Measurements from ENCODE around the gene ICAM2. TPM values are rescaled to one million over a fixed set of nuclear protein-coding genes. Genes with fewer than 3 reads are reported as not detected.
"Not testable (repeated sequence)": the region's sequence is repeated elsewhere in the genome, so short reads cannot be mapped to it uniquely, and the experiment has no call there.

The ICAM2 gene
- polyA plus RNA-seq, 12 donors = 16.3 to 34.6 (median 24.8) TPM; not detected in 1

GRCh38 chr17:64053101-64053500 lies 32.7 kb upstream of the ICAM2 start:
- no peak for DNase-seq

- DNase-seq = no peak
Observed at GRCh38 chr17:64051153-64051552, 30.7 kb upstream of the ICAM2 start.

DNA sequence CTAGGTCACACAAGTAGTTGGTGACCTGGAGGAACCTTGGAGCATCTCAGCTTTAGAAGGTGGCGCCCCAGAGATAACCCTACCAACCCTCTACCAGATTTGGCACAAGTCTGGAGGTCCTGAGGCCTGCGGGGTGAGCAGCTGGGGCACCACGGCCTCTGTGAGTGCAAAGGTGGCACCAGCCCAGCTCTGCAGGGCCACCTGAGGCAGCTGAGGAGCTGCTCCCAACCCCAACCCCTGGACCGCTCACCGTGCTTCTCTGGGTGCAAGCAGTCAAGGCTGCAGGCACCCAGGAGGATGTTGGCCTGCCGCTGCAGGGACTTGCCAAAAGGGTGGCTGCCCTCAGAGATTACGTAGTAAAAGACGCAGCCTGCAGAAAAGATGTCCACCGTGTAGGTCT lies 28.4 kb upstream of the ICAM2 start:
- DNase-seq = no peak

GRCh38 chr17:64045176-64045575 lies 24.7 kb upstream of the ICAM2 start:
- DNase-seq = no peak

- no peak for DNase-seq
Observed at GRCh38 chr17:64042700-64043485, 22.5 kb upstream of the ICAM2 start.

DNA sequence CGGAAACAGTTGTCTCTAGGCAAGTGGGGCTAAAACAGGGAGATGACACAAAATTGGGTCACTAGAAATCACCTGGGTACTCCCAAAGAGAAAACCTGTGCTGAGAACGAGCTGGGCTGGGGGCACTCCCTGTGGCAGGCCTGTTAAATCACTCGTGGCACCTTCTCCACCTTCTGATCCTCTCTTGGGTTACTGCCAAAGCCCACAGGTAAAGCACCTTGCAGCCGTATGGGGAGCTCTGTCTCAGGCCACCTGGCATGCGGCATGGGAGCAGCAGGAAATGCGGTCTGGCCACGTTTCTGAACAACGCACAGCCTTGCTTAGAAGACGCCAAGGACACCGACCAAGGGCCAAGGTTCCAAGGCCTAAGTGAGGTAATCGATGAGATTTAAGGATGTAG lies 21.5 kb upstream of the ICAM2 start:
- DNase-seq = no peak

GRCh38 chr17:64040206-64040605 lies 19.8 kb upstream of the ICAM2 start:
- DNase-seq = no peak

- no peak for DNase-seq
Observed at GRCh38 chr17:64039106-64039400, 18.6 kb upstream of the ICAM2 start.

GRCh38 chr17:64038331-64039105 lies 18.1 kb upstream of the ICAM2 start:
- no peak for DNase-seq

DNA sequence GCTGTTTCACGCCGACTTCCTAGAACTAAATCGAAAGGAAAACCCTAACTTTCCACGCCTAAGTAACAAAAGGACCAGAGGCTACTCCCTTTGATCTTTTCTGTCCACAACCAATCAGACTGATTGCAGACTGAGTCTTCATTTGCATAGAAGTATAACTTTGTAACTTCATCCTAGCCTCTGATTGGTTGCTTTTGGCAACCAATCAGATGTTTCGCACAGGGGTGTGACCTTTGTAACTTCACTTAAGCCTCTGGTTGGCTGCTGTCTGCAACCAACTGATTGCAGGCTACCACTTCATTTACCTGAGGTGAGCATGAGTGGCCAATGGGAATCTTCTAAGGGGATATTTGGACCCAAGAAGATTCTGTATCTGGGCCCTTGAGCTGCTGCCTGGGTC lies 17.4 kb upstream of the ICAM2 start:
- no peak for DNase-seq

DNA sequence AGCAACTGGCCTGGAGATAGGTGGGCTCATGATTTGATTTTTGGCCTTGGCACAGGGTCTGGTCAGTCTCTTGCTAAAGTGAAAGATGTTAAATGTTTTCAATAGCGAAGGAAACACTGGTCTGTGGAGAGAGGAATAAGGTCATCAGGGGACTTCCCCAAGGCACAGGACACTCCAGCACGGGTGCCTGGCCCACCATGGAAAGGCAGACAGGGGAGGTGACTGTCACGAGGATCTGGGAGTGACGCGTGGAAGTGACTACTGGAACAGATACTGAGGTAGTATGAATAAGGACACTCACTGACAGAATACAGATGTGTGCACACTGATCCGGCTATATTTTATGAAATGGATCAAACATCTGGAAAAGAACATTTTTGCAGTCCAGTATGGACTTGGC lies 16.7 kb upstream of the ICAM2 start:
- no peak for DNase-seq

- no peak for DNase-seq
Observed at GRCh38 chr17:64036198-64036922, 15.9 kb upstream of the ICAM2 start.

- no peak for DNase-seq
Observed at GRCh38 chr17:64032081-64032480, 11.6 kb upstream of the ICAM2 start.

DNA sequence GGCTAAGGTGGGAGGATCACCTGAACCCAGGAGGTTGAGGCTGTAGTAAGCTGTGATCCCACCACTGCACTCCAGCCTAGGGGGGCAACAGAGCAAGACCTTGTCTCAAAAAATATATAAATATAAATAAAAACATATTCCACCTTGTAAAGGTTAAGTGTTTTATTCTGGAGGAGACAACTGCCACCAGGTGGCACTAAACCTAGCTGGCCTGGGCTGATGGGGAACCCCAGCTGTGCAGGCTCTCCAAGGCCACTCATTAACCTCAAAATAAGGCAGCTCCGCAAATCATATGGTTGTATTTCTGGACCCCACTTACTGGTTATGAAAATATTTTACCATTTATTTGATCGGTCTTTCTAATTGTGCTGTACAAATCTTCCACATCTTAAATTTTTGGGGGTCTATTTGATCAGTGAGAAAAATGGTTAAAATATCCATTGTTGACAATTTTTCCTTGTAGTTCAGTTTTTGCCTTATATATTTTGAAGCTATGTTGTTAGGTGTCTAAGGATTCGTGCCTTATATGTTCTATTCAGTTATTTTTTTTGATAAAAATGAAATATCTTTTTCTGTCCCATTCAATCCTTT lies 8.5 kb upstream of the ICAM2 start:
- peak; percentile 61 for DNase-seq

DNA sequence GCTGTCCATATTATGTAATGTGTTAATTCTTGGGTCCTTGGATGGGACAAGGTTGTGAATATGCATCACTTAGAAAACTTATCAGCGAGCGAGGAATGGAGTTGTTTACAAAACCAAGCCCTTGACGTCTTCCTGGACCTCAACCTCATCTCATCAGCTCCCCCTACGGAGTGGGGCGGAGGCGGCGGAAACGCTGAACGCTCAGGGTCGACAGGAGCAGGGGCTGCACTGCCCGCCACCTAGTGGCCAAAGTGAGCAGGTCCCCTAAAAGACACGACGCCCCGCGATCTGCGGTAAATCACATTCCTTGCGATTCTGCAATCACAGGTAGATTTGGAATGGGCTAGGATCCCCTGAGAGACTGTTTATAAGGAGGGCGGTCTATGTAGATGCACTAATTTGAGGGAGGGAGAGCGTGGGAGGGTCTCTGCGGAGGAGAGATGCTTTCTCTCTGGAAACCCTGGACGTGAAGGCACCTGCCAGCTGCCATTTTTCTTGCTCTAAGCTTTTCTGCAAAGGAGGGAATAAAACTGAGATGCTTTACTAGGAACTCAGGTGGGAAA lies 5.4 kb upstream of the ICAM2 start:
- peak; percentile 51 for DNase-seq

- no peak for DNase-seq
Observed at GRCh38 chr17:64024781-64025731, 4.6 kb upstream of the ICAM2 start.

GRCh38 chr17:64024215-64024654 lies 3.8 kb upstream of the ICAM2 start:
- no peak for DNase-seq

- DNase-seq = no peak
Observed at GRCh38 chr17:64022611-64023063, 2.2 kb upstream of the ICAM2 start.

DNA sequence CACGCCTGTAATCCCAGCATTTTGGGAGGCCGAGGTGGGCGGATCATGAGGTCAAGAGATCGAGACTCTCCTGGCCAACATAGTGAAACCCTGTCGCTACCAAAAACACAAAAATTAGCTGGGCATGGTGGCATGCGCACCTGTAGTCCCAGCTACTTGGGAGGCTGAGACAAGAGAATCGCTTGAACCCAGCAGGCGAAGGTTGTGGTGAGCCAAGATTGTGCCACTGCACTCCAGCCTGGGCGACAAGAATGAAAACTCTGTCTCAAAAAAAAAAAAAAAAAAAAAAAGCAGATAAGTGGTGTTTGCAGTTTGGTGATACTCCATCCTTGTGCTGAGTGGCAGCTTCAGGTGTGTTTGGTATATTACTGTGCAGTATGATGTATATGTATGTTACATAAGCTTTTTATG lies 877 bp downstream of the ICAM2 start:
- DNase-seq = not testable (repeated sequence)

DNA sequence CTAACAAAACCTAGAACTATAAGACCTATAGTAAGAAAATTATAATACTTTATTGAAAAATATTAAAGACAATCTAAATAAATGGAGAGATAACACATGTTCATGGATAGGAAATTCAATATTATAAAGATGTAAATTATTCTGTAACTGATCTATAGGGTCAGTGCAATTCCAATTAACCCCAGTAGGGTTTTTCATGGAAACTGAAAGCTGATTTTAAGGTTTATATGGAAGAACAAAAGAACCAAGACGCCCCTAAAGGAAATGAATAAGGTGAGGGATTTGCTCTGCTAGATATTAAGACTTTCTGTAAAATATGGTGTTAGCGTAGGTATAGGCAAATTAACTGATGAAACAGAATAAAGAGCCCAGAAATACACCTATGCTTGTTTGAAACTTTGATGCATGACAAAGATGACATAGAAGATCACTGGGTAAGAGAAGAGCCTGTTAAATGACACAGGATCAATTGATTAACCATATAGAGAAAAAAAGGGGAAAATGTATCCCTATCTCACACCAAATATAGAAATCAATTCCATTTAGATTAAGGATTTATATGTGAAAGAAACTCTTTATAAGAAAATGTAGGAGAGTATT lies 3.0 kb downstream of the ICAM2 start:
- DNase-seq = no peak

All from muscle of arm (tissue), 12 donors.